GM18858 (cell line): ENCODE measurements around the gene KLF13.

Experiments
- ATAC-seq: cut with Tn5 transposase; IDR thresholded peaks from one replicate; pipeline ENCODE4 v1.9.1; 2021; ENCODE audit not compliant: unreplicated experiment

KLF13 gene

GRCh38 chr15:31330836-31331235, 4.2 kb downstream of the KLF13 start:
- ATAC-seq: no peak

- ATAC-seq: no peak
Measured at GRCh38 chr15:31331389-31331788, 4.8 kb downstream of the KLF13 start.

GRCh38 chr15:31332020-31332680, 5.5 kb downstream of the KLF13 start:
- ATAC-seq: no peak

- ATAC-seq: no peak
Measured at GRCh38 chr15:31332681-31333071, 6.0 kb downstream of the KLF13 start.

- ATAC-seq: no peak
Measured at GRCh38 chr15:31333119-31333518, 6.5 kb downstream of the KLF13 start.

- ATAC-seq: no peak
Measured at GRCh38 chr15:31333820-31334219, 7.2 kb downstream of the KLF13 start.

- ATAC-seq: no peak
Measured at GRCh38 chr15:31335989-31336592, 9.5 kb downstream of the KLF13 start.

GRCh38 chr15:31336593-31337295, 10.1 kb downstream of the KLF13 start:
- no peak for ATAC-seq

GRCh38 chr15:31337352-31338031, 10.9 kb downstream of the KLF13 start:
- no peak for ATAC-seq

- peak; percentile 43 for ATAC-seq
Measured at GRCh38 chr15:31338318-31338878, 11.8 kb downstream of the KLF13 start.

- peak; percentile 33 for ATAC-seq
Measured at GRCh38 chr15:31338879-31339557, 12.4 kb downstream of the KLF13 start.

GRCh38 chr15:31339558-31339895, 12.9 kb downstream of the KLF13 start:
- ATAC-seq: no peak

GRCh38 chr15:31340047-31340446, 13.4 kb downstream of the KLF13 start:
- no peak for ATAC-seq

GRCh38 chr15:31340592-31340991, 14.0 kb downstream of the KLF13 start:
- no peak for ATAC-seq

- ATAC-seq: no peak
Measured at GRCh38 chr15:31341071-31341470, 14.4 kb downstream of the KLF13 start.

- no peak for ATAC-seq
Measured at GRCh38 chr15:31341496-31342195, 15.0 kb downstream of the KLF13 start.

- ATAC-seq: no peak
Measured at GRCh38 chr15:31342381-31342780, 15.7 kb downstream of the KLF13 start.

- ATAC-seq: no peak
Measured at GRCh38 chr15:31342781-31343626, 16.4 kb downstream of the KLF13 start.

- no peak for ATAC-seq
Measured at GRCh38 chr15:31343831-31344230, 17.2 kb downstream of the KLF13 start.
